Measurements from ENCODE around the gene WIPF3.
"Not testable (repeated sequence)": the region's sequence is repeated elsewhere in the genome, so short reads cannot be mapped to it uniquely, and the experiment has no call there.

Gene WIPF3

DNA sequence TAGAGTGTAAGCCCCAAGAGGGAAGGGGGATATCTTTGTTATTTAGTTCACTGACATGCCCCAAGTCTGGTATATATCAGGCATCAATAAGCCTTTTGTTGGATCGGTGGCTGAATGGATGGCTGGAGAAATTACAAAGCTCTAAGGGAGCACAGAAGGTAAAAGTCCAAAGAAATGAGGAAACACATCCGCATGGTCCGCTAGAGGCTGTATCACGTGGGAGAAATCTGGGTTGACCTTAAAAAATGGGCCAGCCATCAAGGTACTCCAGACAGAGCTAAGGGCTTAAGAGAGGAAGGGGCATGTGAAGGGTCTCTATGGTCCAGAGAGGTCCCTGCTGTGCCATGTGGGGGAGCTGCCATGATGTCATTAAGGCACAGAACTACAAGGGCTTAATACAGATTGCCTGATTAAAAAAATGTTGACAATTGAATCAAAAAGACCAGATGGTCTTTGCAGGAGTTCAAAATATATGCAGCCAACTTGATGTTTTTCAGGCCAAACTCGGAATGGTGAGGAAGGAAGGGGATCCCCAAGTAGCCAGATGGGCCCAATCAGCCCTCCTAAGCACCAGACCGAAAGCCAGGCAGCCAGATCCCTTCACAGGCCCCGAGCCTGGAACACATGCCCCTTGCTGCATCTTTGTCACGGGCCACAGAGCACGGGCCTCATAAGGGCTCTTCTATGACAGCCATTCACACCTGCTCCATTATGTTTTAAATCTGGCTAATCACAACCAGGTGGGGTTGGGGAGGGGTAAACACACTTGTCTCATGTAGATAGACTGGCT is 151.4 kb downstream of the WIPF3 start:
- DNase-seq: no peak

DNA sequence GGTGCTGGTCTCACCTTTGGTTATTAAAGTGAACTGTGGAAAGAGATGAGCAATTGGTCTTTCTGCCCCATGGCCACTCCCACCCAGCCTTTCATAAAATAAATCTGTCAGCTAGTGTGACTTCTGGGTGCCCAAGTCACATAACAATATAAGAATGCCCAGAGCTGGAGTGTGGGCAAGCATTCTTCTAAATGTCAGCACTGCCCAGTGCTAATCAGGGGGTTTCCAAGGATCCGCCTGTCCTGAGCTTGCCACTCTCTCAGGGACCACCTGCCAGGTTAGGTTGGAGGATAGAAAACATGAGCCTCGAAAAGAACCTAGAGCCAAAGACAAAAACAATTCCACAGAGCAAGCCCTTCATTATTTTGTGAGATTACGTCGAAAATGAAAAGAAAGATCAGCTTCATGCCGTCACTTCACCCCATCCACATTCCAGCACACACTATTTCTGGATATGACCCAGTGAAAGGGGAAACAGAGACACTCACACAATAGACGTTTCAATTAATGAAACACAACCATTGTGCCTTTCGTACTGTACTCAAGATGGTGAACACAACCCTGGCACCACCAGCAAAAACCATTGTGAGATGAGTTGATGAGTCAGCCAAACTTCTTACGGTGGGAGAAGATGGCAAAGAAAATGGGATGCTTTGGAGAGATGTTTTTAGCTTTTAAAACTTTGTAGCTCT is 152.5 kb downstream of the WIPF3 start:
- no peak for DNase-seq

DNA sequence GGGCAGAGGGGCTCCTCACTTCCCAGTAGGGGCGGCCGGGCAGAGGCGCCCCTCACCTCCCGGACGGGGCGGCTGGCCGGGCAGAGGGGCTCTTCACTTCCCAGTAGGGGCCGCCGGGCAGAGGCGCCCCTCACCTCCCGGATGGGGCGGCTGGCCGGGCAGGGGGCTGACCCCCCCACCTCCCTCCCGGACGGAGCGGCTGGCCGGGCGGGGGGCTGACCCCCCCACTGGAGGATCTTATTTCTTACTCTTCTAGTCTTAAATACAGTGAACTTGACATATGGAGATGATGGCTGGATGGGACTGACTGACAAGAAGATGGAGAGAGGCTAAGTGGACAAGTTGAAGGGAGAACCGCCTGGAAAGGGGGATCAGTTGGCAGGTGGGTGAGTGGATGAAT is 155.3 kb downstream of the WIPF3 start:
- DNase-seq: not testable (repeated sequence)

DNA sequence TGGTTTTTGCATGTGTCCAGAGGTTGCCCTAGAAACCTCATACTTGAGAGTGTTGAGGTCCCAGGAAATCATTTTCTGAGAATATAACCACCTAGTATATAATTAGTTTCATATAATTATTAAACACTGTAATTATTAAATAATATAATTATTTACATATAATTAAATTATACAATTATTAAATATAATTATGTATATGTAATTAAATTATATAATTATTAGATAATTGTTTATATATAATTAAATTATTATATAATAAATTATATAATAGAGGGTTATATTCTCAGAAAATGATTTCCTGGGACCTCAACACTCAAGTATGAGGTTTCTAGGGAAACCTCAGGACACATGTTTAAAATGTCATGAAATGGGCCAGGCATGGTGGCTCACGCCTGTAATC is 155.7 kb downstream of the WIPF3 start:
- DNase-seq: no peak

DNA sequence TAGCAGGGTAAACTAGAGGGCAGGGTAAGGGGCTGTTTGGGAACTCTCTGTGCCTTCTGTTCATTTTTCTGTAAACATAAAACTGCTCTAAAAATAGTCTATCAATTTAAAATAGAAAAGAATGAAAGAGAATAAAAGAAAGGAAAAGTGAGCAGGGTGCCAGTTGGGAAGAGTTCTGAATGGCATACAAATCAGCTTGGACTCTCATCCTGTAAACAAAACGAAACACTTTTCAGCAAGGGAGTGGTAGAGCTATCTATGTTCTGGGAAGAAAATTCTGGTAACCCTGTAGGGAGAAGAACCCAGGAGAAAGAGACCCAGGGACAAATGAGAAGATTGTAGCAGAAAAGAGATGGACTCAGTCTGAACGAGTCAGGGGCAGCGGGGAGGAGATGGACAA is 158.7 kb downstream of the WIPF3 start:
- no peak for DNase-seq

Data from stimulated activated CD4-positive, alpha-beta T cell treated with anti-CD3 and anti-CD28 coated beads, Interleukin-4, amount 100 ng/mL, for 24 hours (primary cell).